OCI-LY3 (cell line): ENCODE measurements around the gene ARHGAP5.

Source experiments
- EZH2phosphoT487 ChIP-seq: fragments of 200-600 bp; shearing (Covaris generic); IDR thresholded peaks from 2 replicates; pipeline ENCODE4 v1.6.1; 2018; ENCODE audit warnings: antibody characterized with exemption, mixed run types, low read depth
- TF ChIP-seq, protein P1 (sequence below): fragments of 200-600, 300-600 bp; sonication (generic); IDR thresholded peaks from 2 replicates; pipeline ENCODE4 v1.5.1; 2014; ENCODE audit warnings: antibody characterized with exemption, low read length, low read depth

DNA sequence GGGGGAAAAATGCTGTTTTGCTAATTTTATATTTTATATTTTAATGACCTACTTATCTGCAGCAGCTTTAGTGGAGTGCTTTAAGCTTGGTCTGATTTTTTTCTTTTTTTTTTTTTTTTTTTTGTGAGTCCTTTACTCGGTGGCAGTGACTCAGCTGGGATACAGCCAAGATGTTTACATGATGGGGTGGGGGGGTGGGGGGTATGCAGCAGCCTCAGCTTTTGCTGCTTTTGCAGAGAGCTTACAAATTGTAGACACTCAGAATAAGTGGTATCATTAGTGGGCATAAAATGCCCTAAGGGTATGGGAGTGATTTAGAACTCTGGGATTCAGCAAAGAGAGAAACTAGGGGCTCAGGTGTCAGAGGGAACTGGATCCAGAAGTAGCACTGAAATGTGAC lies 38.2 kb upstream of the ARHGAP5 start:
- no peak for TF ChIP-seq EZH2phosphoT487
- TF ChIP-seq, protein P1, sequence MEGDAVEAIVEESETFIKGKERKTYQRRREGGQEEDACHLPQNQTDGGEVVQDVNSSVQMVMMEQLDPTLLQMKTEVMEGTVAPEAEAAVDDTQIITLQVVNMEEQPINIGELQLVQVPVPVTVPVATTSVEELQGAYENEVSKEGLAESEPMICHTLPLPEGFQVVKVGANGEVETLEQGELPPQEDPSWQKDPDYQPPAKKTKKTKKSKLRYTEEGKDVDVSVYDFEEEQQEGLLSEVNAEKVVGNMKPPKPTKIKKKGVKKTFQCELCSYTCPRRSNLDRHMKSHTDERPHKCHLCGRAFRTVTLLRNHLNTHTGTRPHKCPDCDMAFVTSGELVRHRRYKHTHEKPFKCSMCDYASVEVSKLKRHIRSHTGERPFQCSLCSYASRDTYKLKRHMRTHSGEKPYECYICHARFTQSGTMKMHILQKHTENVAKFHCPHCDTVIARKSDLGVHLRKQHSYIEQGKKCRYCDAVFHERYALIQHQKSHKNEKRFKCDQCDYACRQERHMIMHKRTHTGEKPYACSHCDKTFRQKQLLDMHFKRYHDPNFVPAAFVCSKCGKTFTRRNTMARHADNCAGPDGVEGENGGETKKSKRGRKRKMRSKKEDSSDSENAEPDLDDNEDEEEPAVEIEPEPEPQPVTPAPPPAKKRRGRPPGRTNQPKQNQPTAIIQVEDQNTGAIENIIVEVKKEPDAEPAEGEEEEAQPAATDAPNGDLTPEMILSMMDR = no peak
